ENCODE data around the gene HDAC9. TPM values are rescaled to one million over a fixed set of nuclear protein-coding genes. Genes with fewer than 3 reads are reported as not detected.

The HDAC9 gene
- polyA plus RNA-seq, 3 donors, result 41.7 to 51.2 (median 44.2) TPM

DNA sequence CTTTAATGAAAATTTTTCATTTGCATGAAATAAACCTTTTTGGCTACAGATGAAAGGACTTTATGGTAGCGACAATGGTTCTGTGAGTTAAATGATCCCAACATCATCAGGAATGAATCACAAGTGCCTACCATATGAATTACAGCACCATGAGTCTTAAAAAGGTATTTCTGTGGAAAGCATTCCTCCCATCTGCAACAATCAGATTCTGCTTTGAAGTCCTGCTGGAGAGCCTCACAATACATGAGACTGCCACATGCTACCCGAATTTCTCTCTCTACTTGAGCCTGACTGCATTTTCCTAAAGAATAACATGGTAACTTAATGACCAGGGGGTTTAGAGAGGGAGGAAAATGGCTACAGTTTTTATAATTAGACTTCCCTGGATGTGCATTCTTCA, 431.6 kb downstream of the HDAC9 start:
- Histone ChIP-seq H3K4me1 (ENCODE audit: control insufficient read depth in 1 of 2, insufficient read depth in 2 of 2, low read length in 2 of 2) (no peaks in the 10 kb centered on the region), H3K9ac (ENCODE audit: insufficient read depth, low read length, poor library complexity, severe bottlenecking) (no peak overlapping the region), H2AFZ (ENCODE audit: insufficient read depth, low read depth, low read length, poor library complexity, severe bottlenecking) (no peak overlapping the region), H3K79me2 (ENCODE audit: insufficient read depth, low read length) (no peaks in the 10 kb centered on the region), H4K20me1 (ENCODE audit: insufficient read depth, low read length) (no peaks in the 10 kb centered on the region), H3K9me3 (replicated peaks in 1 of 2; ENCODE audit: control insufficient read depth in 1 of 2, insufficient read depth in 1 of 2, low read length in 2 of 2) (peaks cover 0 to 10% of the 10 kb centered on the region in 2 donors), H3K27me3 (ENCODE audit: control insufficient read depth in 2 of 2, insufficient read depth in 2 of 2, low read length in 2 of 2) (no peaks in the 10 kb centered on the region), H3K4me2 (replicated peaks; ENCODE audit: extremely low read depth, low read length, poor library complexity, severe bottlenecking) (no peak overlapping the region), H3K27ac (ENCODE audit: low read depth in 1 of 2, low read length in 2 of 2) (no peak overlapping the region), H3K36me3 (replicated peaks in 1 of 2; ENCODE audit: control insufficient read depth in 1 of 2, insufficient read depth in 2 of 2, low read length in 2 of 2) (no peaks in the 10 kb centered on the region), H3K4me3 (replicated peaks in 1 of 3; ENCODE audit: low read depth in 2 of 3, low read length in 3 of 3) (no peak overlapping the region)
- no peak for DNase-seq
- Mint-ChIP-seq H3K4me3 (no peak overlapping the region), H3K27ac (no peak overlapping the region), H3K4me1 (no peaks in the 10 kb centered on the region), H3K9me3 (peaks cover 0 to 11% (median 3%) of the 10 kb centered on the region in 7 donors), H3K36me3 (no peaks in the 10 kb centered on the region), H3K27me3 (ENCODE audit: low read depth in 3 of 3) (no peaks in the 10 kb centered on the region)
- TF ChIP-seq CTCF (IDR thresholded peaks at IDR 0.05), result no peak
- no CpG with 5 or more reads among the region's 2 CpGs for WGBS (ENCODE audit: insufficient coverage)
- intact Hi-C loops (cut with micrococcal nuclease), result no loop called here

GRCh38 chr7:18936265-18936664, 440.7 kb downstream of the HDAC9 start:
- Mint-ChIP-seq H3K27me3 (ENCODE audit: low read depth in 3 of 3) (no peaks in the 10 kb centered on the region), H3K36me3 (no peaks in the 10 kb centered on the region), H3K4me1 (no peaks in the 10 kb centered on the region), H3K9me3 (peaks cover 0 to 10% (median 5%) of the 10 kb centered on the region in 7 donors), H3K4me3 (no peak overlapping the region), H3K27ac (no peak overlapping the region)
- H2AFZ ChIP-seq (ENCODE audit: insufficient read depth, low read depth, low read length, poor library complexity, severe bottlenecking), result no peak overlapping the region
- no peaks in the 10 kb centered on the region for H3K36me3 ChIP-seq (replicated peaks in 1 of 2; ENCODE audit: control insufficient read depth in 1 of 2, insufficient read depth in 2 of 2, low read length in 2 of 2)
- no peak overlapping the region for H3K27ac ChIP-seq (ENCODE audit: low read depth in 1 of 2, low read length in 2 of 2)
- peaks cover 0 to 4% of the 10 kb centered on the region in 2 donors for H3K9me3 ChIP-seq (replicated peaks in 1 of 2; ENCODE audit: control insufficient read depth in 1 of 2, insufficient read depth in 1 of 2, low read length in 2 of 2)
- H3K4me1 ChIP-seq (ENCODE audit: control insufficient read depth in 1 of 2, insufficient read depth in 2 of 2, low read length in 2 of 2), result no peaks in the 10 kb centered on the region
- no peaks in the 10 kb centered on the region for H3K79me2 ChIP-seq (ENCODE audit: insufficient read depth, low read length)
- H4K20me1 ChIP-seq (ENCODE audit: insufficient read depth, low read length), result no peaks in the 10 kb centered on the region
- TF ChIP-seq CTCF (IDR thresholded peaks at IDR 0.05), result no peak
- intact Hi-C loops (cut with micrococcal nuclease), result no loop called here
- no peaks in the 10 kb centered on the region for H3K27me3 ChIP-seq (ENCODE audit: control insufficient read depth in 2 of 2, insufficient read depth in 2 of 2, low read length in 2 of 2)
- no peak overlapping the region for H3K4me2 ChIP-seq (replicated peaks; ENCODE audit: extremely low read depth, low read length, poor library complexity, severe bottlenecking)
- no peak overlapping the region for H3K9ac ChIP-seq (ENCODE audit: insufficient read depth, low read length, poor library complexity, severe bottlenecking)
- no peak for DNase-seq
- H3K4me3 ChIP-seq (replicated peaks in 1 of 3; ENCODE audit: low read depth in 2 of 3, low read length in 3 of 3), result no peak overlapping the region
